GM21825 (cell line): ENCODE measurements around the gene C1QTNF1.

ENCODE experiments used
- ATAC-seq: cut with Tn5 transposase; IDR thresholded peaks from one replicate; pipeline ENCODE4 v1.9.1; 2021; ENCODE audit warnings: mild to moderate bottlenecking, moderate library complexity; ENCODE audit not compliant: unreplicated experiment

Gene C1QTNF1

GRCh38 chr17:79088997-79089328, 65.0 kb downstream of the C1QTNF1 start:
- ATAC-seq: no peak

- ATAC-seq: no peak
Measured at GRCh38 chr17:79089720-79090442, 65.9 kb downstream of the C1QTNF1 start.

- ATAC-seq: no peak
Measured at GRCh38 chr17:79090443-79091225, 66.7 kb downstream of the C1QTNF1 start.

GRCh38 chr17:79091226-79091670, 67.3 kb downstream of the C1QTNF1 start:
- ATAC-seq: no peak

- no peak for ATAC-seq
Measured at GRCh38 chr17:79092567-79092966, 68.6 kb downstream of the C1QTNF1 start.

- no peak for ATAC-seq
Measured at GRCh38 chr17:79093270-79093669, 69.3 kb downstream of the C1QTNF1 start.

GRCh38 chr17:79094261-79094660, 70.3 kb downstream of the C1QTNF1 start:
- no peak for ATAC-seq

- ATAC-seq: no peak
Measured at GRCh38 chr17:79095345-79096055, 71.5 kb downstream of the C1QTNF1 start.

- no peak for ATAC-seq
Measured at GRCh38 chr17:79096477-79096876, 72.5 kb downstream of the C1QTNF1 start.

GRCh38 chr17:79097226-79098055, 73.5 kb downstream of the C1QTNF1 start:
- ATAC-seq: no peak

GRCh38 chr17:79098282-79098867, 74.4 kb downstream of the C1QTNF1 start:
- ATAC-seq: no peak
